HCT116 (cell line): ENCODE results near the gene LZTS3.

ENCODE experiments used
- ATF3 ChIP-seq: IDR thresholded peaks from 2 replicates; pipeline ENCODE4 v1.6.1; 2012
- CEBPB ChIP-seq: IDR thresholded peaks from 2 replicates; pipeline ENCODE4 v1.6.1; 2012; ENCODE audit warnings: low read depth
- CTCF ChIP-seq, 3 experiments: fragments of 200-600 bp in 1 of 3; sonication (generic) in 1 of 3; IDR thresholded peaks in 2 of 3; conservative IDR thresholded peaks in 1 of 3; 2 replicates each; pipeline ENCODE4 v1.5.1; 2012 to 2017; ENCODE audit warnings: low read depth in 2 of 3, low read length in 2 of 3, antibody characterized with exemption in 1 of 3, borderline replicate concordance in 1 of 3, control low read depth in 1 of 3, mild to moderate bottlenecking in 1 of 3, mixed read lengths in 1 of 3, mixed run types in 1 of 3, moderate library complexity in 1 of 3; ENCODE audit not compliant: insufficient read depth in 1 of 3
- ELF1 ChIP-seq: IDR thresholded peaks from 2 replicates; pipeline ENCODE4 v1.6.1; 2012; ENCODE audit warnings: low read depth, borderline replicate concordance
- EZH2 ChIP-seq: fragments of 200-600 bp; sonication (generic); IDR thresholded peaks from 2 replicates; pipeline ENCODE4 v1.6.1; 2017; ENCODE audit warnings: antibody characterized with exemption, mixed run types
- FOSL1 ChIP-seq: IDR thresholded peaks from 2 replicates; pipeline ENCODE4 v1.6.1; 2012; ENCODE audit warnings: low read depth
- MAX ChIP-seq: IDR thresholded peaks from 2 replicates; pipeline ENCODE4 v1.6.1; 2012
- POLR2A ChIP-seq: IDR thresholded peaks from 2 replicates; pipeline ENCODE4 v1.7.0; 2011; ENCODE audit warnings: borderline replicate concordance; ENCODE audit not compliant: insufficient read depth, insufficient read length; ENCODE audit errors: extremely low read depth
- POLR2AphosphoS5 ChIP-seq: IDR thresholded peaks from 2 replicates; pipeline ENCODE4 v1.6.1; 2011; ENCODE audit warnings: mild to moderate bottlenecking, low read depth, low read length, moderate library complexity
- RAD21 ChIP-seq: IDR thresholded peaks from 2 replicates; pipeline ENCODE4 v1.6.1; 2012; ENCODE audit warnings: low read depth, mild to moderate bottlenecking
- REST ChIP-seq: IDR thresholded peaks from 2 replicates; pipeline ENCODE4 v1.6.1; 2012; ENCODE audit warnings: low read depth
- SP1 ChIP-seq: IDR thresholded peaks from 2 replicates; pipeline ENCODE4 v1.6.1; 2012; ENCODE audit warnings: low read depth
- YY1 ChIP-seq: IDR thresholded peaks from 2 replicates; pipeline ENCODE4 v1.6.1; 2011; ENCODE audit warnings: low read length, low read depth, moderate library complexity, mild to moderate bottlenecking; ENCODE audit not compliant: insufficient replicate concordance; ENCODE audit errors: extremely low read depth

GRCh38 chr20:3190681-3191111, 17.3 kb upstream of the LZTS3 start:
- TF ChIP-seq CTCF (IDR thresholded peaks at IDR 0.05 in 2 of 3, conservative IDR thresholded peaks at IDR 0.05 in 1 of 3; ENCODE audit: borderline replicate concordance in 1 of 3, insufficient read depth in 1 of 3, low read depth in 2 of 3, low read length in 2 of 3) (no peak), SP1 (no peak), EZH2 (no peak), CEBPB (no peak), POLR2AphosphoS5 (no peak), POLR2A (no peak), ATF3 (no peak), REST (no peak), MAX (no peak), FOSL1 (no peak), ELF1 (no peak), RAD21 (no peak), YY1 (no peak)
